ENCODE data around the gene TMPRSS11D.

TMPRSS11D gene

GRCh38 chr4:67885762-67886161 is 2.0 kb upstream of the TMPRSS11D start:
- DNase-seq (ENCODE audit: low read depth in 2 of 2) = no peak

- no peak for DNase-seq (ENCODE audit: low read depth in 2 of 2)
These were observed 899 bp upstream of the TMPRSS11D start for GRCh38 chr4:67884701-67885100.

GRCh38 chr4:67883458-67883857 is 344 bp downstream of the TMPRSS11D start:
- DNase-seq (ENCODE audit: low read depth in 2 of 2) = no peak

- no peak for DNase-seq (ENCODE audit: low read depth in 2 of 2)
These were observed 2.8 kb downstream of the TMPRSS11D start for GRCh38 chr4:67880866-67881610.

DNA sequence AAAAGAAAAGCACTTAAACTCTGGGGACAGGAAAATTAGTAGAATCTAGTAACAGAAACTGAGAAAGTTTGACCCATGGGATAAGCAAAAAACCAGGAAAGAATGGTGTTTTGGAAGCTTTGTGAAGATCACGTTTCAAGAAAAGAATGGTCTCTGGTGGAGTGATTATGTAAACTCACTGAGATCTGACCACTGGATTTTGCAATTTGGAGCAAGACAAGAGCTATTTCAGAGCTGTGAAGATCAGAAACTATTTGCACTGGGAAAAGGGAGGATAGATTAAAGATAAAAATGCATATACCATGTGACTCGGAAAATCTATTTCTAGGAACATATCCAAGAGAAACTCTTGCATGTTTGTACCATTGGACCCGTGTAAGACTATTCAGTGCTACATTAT is 4.3 kb downstream of the TMPRSS11D start:
- DNase-seq (ENCODE audit: low read depth in 2 of 2) = no peak

- no peak for DNase-seq (ENCODE audit: low read depth in 2 of 2)
These were observed 6.7 kb downstream of the TMPRSS11D start for GRCh38 chr4:67877086-67877485.

- DNase-seq (ENCODE audit: low read depth in 2 of 2) = no peak
These were observed 8.8 kb downstream of the TMPRSS11D start for GRCh38 chr4:67874986-67875385.

- no peak for DNase-seq (ENCODE audit: low read depth in 2 of 2)
These were observed 10.7 kb downstream of the TMPRSS11D start for GRCh38 chr4:67873116-67873515.

DNA sequence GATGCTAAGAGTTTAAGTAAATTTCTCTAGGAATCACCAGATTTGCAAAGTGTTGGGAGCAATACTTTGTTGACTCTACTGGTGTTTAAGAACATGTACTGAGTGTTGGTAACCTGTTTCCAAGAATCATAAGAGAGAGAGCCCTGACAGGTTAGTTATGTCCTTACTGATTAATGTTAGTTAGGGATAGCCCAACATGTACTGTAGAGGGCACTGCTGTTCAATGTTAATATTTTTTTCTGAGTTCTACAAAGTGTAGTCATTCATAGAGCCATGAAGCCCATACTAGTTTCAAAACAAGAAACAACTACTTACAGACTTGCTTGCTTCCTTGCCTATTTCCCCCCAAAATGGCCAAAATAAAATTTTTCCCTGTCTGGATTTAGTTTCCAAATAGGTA is 11.9 kb downstream of the TMPRSS11D start:
- no peak for DNase-seq (ENCODE audit: low read depth in 2 of 2)

- DNase-seq (ENCODE audit: low read depth in 2 of 2) = no peak
These were observed 14.1 kb downstream of the TMPRSS11D start for GRCh38 chr4:67869580-67870190.

GRCh38 chr4:67861513-67861912 is 22.3 kb downstream of the TMPRSS11D start:
- no peak for DNase-seq (ENCODE audit: low read depth in 2 of 2)

DNA sequence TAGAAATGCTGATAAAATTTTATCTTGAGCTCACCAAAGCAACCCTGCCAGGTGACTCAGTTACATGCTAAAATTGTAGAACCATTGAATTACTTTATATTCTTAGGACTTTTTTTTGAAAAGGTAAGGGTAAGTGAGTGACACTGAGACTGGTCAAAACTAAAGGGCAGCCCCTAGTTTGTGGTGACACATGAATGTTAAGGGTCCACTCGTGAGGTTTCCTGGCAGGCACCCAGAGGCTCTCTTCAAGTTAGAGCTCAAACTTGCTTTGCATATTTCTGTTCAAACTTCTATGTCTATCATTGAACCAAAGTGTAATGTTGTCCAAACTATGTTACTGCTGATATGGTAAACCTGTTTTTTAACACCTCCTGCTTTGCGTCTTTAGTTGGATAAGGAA is 30.5 kb downstream of the TMPRSS11D start:
- no peak for DNase-seq (ENCODE audit: low read depth in 2 of 2)

GRCh38 chr4:67820903-67821302 is 62.9 kb downstream of the TMPRSS11D start:
- DNase-seq (ENCODE audit: low read depth in 2 of 2) = no peak

GRCh38 chr4:67810011-67810410 is 73.8 kb downstream of the TMPRSS11D start:
- no peak for DNase-seq (ENCODE audit: low read depth in 2 of 2)

- no peak for DNase-seq (ENCODE audit: low read depth in 2 of 2)
These were observed 74.3 kb downstream of the TMPRSS11D start for GRCh38 chr4:67809502-67809901.

- DNase-seq (ENCODE audit: low read depth in 2 of 2) = no peak
These were observed 87.0 kb downstream of the TMPRSS11D start for GRCh38 chr4:67796810-67797209.

DNA sequence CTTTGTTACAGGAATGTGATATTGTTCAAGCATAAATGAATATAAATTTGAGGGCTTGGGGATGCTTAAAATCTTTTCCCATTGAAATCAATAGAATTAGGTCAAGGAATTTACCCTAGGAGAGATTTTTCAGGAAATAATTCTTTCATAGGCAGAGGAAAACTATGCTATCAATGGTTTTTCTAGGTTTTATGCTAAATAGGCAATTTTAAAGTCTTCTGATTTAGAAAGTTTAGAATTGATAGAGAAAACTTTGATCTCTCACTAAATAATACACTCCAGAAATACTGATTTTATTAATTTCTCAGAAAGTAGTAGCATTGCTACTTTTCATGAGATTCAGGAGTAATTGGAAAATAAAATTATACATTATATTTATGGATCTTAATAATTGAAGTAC is 93.1 kb downstream of the TMPRSS11D start:
- no peak for DNase-seq (ENCODE audit: low read depth in 2 of 2)

DNA sequence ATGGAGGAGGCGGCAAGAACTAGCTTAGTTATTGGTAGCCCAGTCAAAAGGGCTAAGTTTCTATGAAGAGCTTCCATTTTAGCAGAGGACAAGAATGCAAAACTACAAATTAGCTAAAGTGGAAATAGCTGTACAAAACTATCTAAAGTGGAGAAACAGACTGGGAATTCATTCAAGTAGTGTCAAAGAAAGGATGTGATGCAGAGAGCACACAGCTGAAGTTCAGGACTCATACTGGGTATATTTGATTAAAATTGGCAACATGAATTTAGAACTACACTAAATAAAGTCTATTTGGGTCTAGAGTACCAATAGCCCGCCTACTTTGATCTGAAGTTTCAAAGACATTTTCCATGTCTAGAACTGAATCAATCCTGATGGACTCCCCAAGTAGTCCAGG is 96.5 kb downstream of the TMPRSS11D start:
- DNase-seq (ENCODE audit: low read depth in 2 of 2) = no peak

DNA sequence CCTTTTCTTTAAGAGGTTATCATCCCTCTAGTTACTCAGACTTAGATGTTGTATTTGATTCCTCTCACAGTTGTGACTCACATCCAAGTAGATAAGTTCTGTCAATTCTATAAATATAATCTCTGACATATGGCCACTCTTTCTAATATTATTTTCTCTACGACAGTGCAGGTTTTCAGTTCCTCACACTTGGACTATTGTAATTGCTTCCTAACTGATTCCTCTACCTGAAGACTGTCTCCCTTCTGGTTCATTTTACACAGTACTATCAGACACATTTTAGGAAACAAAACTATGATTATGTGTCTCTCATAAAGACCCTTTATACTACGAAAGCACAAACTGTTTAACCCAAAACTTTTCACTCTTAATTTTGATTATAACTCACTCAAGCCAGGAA is 98.3 kb downstream of the TMPRSS11D start:
- DNase-seq (ENCODE audit: low read depth in 2 of 2) = no peak

GRCh38 chr4:67779631-67780030 is 104.2 kb downstream of the TMPRSS11D start:
- DNase-seq (ENCODE audit: low read depth in 2 of 2) = no peak

- no peak for DNase-seq (ENCODE audit: low read depth in 2 of 2)
These were observed 107.1 kb downstream of the TMPRSS11D start for GRCh38 chr4:67776746-67777145.

All from stimulated activated CD4-positive, alpha-beta T cell treated with anti-CD3 and anti-CD28 coated beads, Interleukin-15, amount 100 ng/mL, for 48 hours (primary cell).